ENCODE results near the gene KIF25.

DNA sequence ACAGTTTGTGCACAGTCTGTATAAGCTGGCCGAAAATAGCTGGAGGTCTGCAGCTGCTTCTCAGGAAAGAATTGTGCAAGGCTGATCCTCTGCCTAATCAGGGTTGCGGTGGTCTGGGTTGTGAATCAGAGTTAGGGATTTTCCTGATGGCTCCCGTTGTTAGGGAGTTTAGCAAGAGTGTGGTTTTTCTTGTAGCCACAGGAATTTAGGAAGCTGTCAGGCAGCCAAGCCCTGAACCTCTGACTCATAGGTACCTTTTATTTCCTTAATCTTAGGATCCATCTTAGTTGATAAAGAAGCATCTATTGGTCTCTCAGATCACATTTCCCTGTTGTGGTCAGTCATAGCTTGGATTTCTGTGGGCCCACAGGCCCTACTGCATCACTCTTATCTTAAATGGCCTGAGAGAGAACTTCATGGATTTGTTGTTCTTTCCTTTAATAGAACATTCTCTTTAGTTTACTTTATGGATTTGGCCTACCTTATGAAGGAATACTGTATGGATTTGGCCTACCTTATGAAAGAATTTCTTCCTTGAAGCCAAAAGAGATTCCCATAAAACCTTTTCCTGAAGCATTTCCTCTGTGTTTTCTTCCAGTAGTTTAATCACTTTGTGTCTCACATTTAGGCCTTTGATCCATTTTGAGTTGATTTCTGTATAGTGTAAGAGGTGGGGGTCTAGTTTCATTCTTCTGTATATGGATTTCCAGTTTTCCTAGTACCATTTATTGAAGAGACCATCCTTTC, 10.3 kb downstream of the KIF25 start:
- TF ChIP-seq EZH2 (IDR thresholded peaks at IDR 0.05; ENCODE audit: borderline replicate concordance, low read depth, low read length, poor library complexity, severe bottlenecking) = no peak
- TF ChIP-seq CTCF (conservative IDR thresholded peaks at IDR 0.05; ENCODE audit: low read depth, low read length) = no peak
